Heart right ventricle (tissue), 16 donors: Measurements from ENCODE around the gene HSPA2. TPM values are rescaled to one million over a fixed set of nuclear protein-coding genes. Genes with fewer than 3 reads are reported as not detected.

Source experiments
- ATAC-seq, 8 donors: fragments of 200-7000 bp; cut with Tn5 transposase; one replicate each; pipeline ENCODE4 v1.9.1; 2020; ENCODE audit warnings: mild to moderate bottlenecking in 8 of 8, moderate library complexity in 8 of 8, moderate number of reproducible peaks in 1 of 8
- DNase-seq, 2 donors: peaks; one replicate each; pipeline ENCODE4 v3.0.0-alpha.2; 2020
- H3K27ac ChIP-seq, 10 donors: fragments of 200-600 bp; sonication (generic) in 2 of 10; one replicate each; pipeline versions ENCODE4 v1.5.0 to v1.8.0; 2020 to 2022; ENCODE audit warnings: mild to moderate bottlenecking in 3 of 10
- H3K27me3 ChIP-seq, 7 donors: fragments of 200-600 bp; one replicate each; pipeline ENCODE4 v1.8.0; 2021 to 2022; ENCODE audit warnings: mild to moderate bottlenecking in 2 of 7
- H3K36me3 ChIP-seq, 9 donors: fragments of 200-600 bp; sonication (generic) in 1 of 9; one replicate each; pipeline versions ENCODE4 v1.5.0 to v1.8.0; 2020 to 2022; ENCODE audit warnings: mild to moderate bottlenecking in 2 of 9
- H3K4me1 ChIP-seq, 9 donors: fragments of 200-600 bp; sonication (generic) in 1 of 9; one replicate each; pipeline versions ENCODE4 v1.5.0 to v1.8.0; 2020 to 2022; ENCODE audit warnings: mild to moderate bottlenecking in 4 of 9
- H3K4me3 ChIP-seq, 10 donors: fragments of 200-600 bp; sonication (generic) in 2 of 10; one replicate each; pipeline versions ENCODE4 v1.5.0 to v1.8.0; 2020 to 2022; ENCODE audit warnings: mild to moderate bottlenecking in 7 of 10, moderate library complexity in 2 of 10
- H3K9me3 ChIP-seq, 11 donors: fragments of 200-600 bp in 10 of 11; sonication (generic) in 2 of 11; one replicate each; pipeline versions ENCODE4 v1.5.0 to v1.8.0; 2013 to 2022; ENCODE audit warnings: mild to moderate bottlenecking in 2 of 11, control low read depth in 1 of 11, moderate library complexity in 1 of 11
- WGBS, 2 donors: extraction: QIAGEN DNeasy Blood & Tissue Kit; methylation state at CpG; one replicate each; pipeline ENCODE4 v1.1.7; 2013; ENCODE audit warnings: inconsistent platforms in 1 of 2; 5-methylcytosine and 5-hydroxymethylcytosine counted together
- intact Hi-C, 10 donors: fragments of 100-400 bp; cut with DNase I; formaldehyde crosslinking; loops; one replicate each; pipeline versions ENCODE4 v1.11.1 to v1.14.2; 2022
- polyA plus RNA-seq, 2 donors: library from polyadenylated mRNA; stranded (reverse); fragments of 200-250 nt; gene quantifications; one replicate each; pipeline ENCODE4 v1.2.3, GENCODE V29; 2013
- total RNA-seq, 10 donors: library from RNA; stranded (reverse); fragmentation: NEBNext Ultra II Directional in 3 of 10; extraction: Animal tissue kit (Norgen Biotek cat#: 25700) in 3 of 10; gene quantifications; one replicate each; pipeline versions ENCODE4 v1.2.1 to v1.2.4, GENCODE V29; 2021 to 2023
- TF ChIP-seq, protein P1 (sequence below), 9 donors: fragments of 200-600 bp; sonication (generic) in 2 of 9; IDR thresholded peaks; one replicate each; pipeline versions ENCODE4 v1.5.0 to v1.8.0; 2021 to 2022; ENCODE audit warnings: antibody characterized with exemption in 9 of 9, mild to moderate bottlenecking in 5 of 9, moderate library complexity in 1 of 9
- donor health status: Arrhythmogenic right ventricular cardiomyopathy.
- donor health status: ischemic (EF 13 %, LVEDD 7.1; RV severe dilation, severe dysfunction).
- donor health status: healthy with polysubstance abuse.
- donor health status: DM: no; HTN: yes; CAD: no.
- donor health status: DM: no; HTN: no; CAD: no.
- donor health status: ischemic (EF 25% LVEDD 6.9; RV normal size, moderate dysfunction).
- donor health status: ischemic (EF 25% LVEDD 5.7; RV mildly dilated, moderate dysfunction).
- donor health status: healthy.
- donor health status: DM: yes; HTN: yes; CAD: no.
- donor health status: Ischemic cardiomyopathy.
- donor health status: ischemic (EF 35%, LVEDD 5.7; RV mildly dilated, moderate dysfunction).
- donor health status: nonischemic (EF 11% LVEDD 7.7; RV severe dilation, severe dysfunction).
- donor health status: DM: yes; HTN: yes; CAD: no.
- donor health status: PGD.
- donor health status: ischemic (EF 29% LVEDD 5.4; RV normal size, mild dysfunction).
- donor health status: nonischemic (EF 23%, LVEDD 6.1; RV moderate dilation, normal function).

HSPA2 gene
- total and polyA plus RNA-seq, 12 donors = 2.6 to 77.6 (median 29.9) TPM

DNA sequence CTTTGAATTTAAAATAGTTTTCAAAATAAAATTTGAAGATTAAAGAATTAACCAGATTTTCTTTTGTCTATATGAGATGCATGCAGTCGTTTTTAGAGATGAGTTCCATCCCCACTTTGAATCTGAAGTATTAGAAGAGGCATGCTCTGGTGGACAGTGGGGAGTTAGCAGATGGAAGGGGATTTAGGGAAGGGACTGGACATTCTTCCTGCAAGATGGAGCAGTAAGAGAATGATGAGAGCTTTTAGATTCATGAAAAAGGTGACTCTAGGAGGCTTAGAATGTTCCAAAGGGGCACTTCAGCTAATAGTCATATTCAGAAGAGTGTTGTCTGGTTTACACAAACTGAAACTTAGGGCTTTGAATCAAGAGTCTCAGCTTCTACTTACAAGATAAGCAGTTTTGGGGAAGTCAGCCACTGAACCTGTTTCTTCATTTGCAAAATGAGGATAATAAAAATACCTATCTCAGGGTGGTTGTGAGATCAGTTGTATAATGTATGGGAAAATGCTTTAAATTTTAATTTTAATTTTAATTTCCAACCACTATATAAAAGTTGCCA, 32.2 kb upstream of the HSPA2 start:
- Histone ChIP-seq H3K27me3 (no peaks in the 10 kb centered on the region), H3K4me3 (no peak overlapping the region), H3K27ac (peak overlapping the region in 1 of 10 donors; percentile 100), H3K9me3 (no peaks in the 10 kb centered on the region), H3K36me3 (no peaks in the 10 kb centered on the region), H3K4me1 (peaks cover 9 to 77% (median 73%) of the 10 kb centered on the region in 9 donors)
- ATAC-seq = no peak
- intact Hi-C loops = loop anchor here in 1 of 10 donors (10.0 kb wide), 1 partner anchor 163 kb away; no protein-coding TSS in a partner anchor
- 23 to 27% methylated on average over 1 of the region's 1 CpG for WGBS, 2 donors
- DNase-seq = no peak
- TF ChIP-seq, protein P1, sequence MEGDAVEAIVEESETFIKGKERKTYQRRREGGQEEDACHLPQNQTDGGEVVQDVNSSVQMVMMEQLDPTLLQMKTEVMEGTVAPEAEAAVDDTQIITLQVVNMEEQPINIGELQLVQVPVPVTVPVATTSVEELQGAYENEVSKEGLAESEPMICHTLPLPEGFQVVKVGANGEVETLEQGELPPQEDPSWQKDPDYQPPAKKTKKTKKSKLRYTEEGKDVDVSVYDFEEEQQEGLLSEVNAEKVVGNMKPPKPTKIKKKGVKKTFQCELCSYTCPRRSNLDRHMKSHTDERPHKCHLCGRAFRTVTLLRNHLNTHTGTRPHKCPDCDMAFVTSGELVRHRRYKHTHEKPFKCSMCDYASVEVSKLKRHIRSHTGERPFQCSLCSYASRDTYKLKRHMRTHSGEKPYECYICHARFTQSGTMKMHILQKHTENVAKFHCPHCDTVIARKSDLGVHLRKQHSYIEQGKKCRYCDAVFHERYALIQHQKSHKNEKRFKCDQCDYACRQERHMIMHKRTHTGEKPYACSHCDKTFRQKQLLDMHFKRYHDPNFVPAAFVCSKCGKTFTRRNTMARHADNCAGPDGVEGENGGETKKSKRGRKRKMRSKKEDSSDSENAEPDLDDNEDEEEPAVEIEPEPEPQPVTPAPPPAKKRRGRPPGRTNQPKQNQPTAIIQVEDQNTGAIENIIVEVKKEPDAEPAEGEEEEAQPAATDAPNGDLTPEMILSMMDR (IDR thresholded peaks at IDR 0.05) = no peak

DNA sequence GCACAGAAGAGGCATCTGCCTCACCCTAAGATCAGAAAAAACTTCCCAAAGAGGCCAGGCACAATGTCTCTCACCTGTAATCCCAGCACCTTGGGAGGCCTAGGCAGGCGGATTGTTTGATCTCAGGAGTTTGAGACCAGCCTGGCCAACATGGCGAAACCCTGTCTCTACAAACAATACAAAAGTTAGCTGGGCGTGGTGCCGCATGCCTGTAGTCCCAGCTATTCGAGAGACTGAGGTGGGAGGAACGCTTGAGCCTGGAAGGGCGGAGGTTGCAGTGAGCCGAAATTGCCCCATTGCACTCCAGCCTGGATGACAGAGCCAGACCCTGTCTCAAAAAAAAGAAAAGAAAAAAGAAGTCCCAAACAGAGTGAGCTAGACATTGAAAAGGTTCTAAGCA, 31.5 kb upstream of the HSPA2 start:
- DNase-seq = no peak
- no peaks in the 10 kb centered on the region for H3K27me3 ChIP-seq
- peaks cover 9 to 81% (median 75%) of the 10 kb centered on the region in 9 donors for H3K4me1 ChIP-seq
- no peak for ATAC-seq
- H3K4me3 ChIP-seq = no peak overlapping the region
- no peaks in the 10 kb centered on the region for H3K9me3 ChIP-seq
- H3K36me3 ChIP-seq = no peaks in the 10 kb centered on the region
- TF ChIP-seq, protein P1 (IDR thresholded peaks at IDR 0.05) = no peak
- no peak overlapping the region for H3K27ac ChIP-seq
- WGBS, 2 donors = 86 to 88% methylated on average over 8 of the region's 8 CpGs
- intact Hi-C loops = loop anchor here in 1 of 10 donors (10.0 kb wide), 1 partner anchor 164 kb away; no protein-coding TSS in a partner anchor

DNA sequence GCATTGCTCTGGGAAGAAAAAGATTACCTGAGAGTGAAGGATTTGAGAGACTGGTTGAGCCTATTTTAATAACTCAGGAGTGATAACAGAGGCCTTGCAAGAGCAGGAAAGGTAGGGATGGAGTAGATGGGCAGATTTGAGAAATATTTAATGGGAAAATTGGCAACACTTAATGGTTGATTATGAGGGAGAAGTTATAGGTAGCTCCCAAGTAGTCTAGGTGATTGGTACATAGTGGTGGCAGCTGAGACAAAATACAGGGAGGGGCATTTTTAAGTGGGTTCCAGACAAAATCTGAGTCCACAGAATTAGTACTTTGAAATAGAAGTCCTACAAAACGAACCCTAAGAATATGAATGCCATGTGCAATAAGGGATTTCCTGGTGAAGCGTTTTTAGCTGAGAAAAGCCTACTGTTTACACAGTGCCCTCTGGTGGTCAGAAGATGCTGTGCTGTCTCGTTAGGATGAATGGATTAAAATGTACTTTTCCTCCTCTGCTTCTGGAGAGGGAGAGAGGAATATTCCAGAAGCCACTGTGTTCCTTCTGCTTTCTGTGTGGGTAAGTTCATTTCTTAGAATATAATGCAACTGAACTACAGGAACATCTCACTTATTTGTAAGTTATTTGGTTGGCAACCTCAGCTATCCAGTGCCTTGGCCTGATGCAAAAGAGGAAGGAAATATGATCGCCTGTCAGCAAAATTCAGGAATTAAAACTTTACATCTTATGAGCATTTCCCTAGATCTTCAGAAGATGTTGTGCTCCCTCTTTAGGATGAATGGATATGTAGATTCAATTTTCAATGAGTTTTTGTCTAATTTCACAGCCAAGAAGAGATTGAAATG, 29.5 kb upstream of the HSPA2 start:
- Histone ChIP-seq H3K4me1 (peaks cover 9 to 93% (median 77%) of the 10 kb centered on the region in 9 donors), H3K27ac (peak overlapping the region in 6 of 10 donors; percentile 1 to 57 (median 18)), H3K4me3 (no peak overlapping the region), H3K36me3 (no peaks in the 10 kb centered on the region), H3K27me3 (no peaks in the 10 kb centered on the region), H3K9me3 (no peaks in the 10 kb centered on the region)
- ATAC-seq (peak in 7 of 8 donors; percentile 36 to 80 (median 71)), DNase-seq (peak in 1 of 2 donors; percentile 69)
- intact Hi-C loops = loop anchor here in 4 of 10 donors (5.0 to 10.0 kb wide), 3 partner anchors 79 to 169 kb away; no protein-coding TSS in a partner anchor
- TF ChIP-seq, protein P1 (IDR thresholded peaks at IDR 0.05) = peak; percentile 73 to 92 (median 90)
- 16 to 20% methylated on average over 4 of the region's 4 CpGs for WGBS, 2 donors

DNA sequence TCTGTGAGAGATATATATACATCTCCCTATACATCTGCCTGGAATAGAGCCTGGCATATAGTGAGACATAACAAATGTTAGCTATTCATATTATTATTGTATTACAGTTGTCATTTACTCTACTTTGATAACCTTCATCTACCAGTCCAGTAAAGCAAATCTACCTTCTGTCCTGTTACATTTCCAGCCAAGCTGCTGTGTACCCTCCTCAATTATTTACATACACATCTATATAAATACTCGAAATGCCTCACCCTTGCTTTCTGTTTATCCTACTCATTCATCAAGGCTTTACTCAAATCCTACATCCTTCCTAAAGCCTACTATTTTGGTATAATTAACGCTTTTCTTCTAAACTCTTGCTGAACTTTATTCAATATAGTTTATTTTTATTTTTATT, 27.3 kb upstream of the HSPA2 start:
- H3K4me3 ChIP-seq = no peak overlapping the region
- H3K9me3 ChIP-seq = no peaks in the 10 kb centered on the region
- WGBS, 2 donors = 94% methylated on average over 2 of the region's 2 CpGs
- no peaks in the 10 kb centered on the region for H3K36me3 ChIP-seq
- ATAC-seq = no peak
- intact Hi-C loops = loop anchor here in 4 of 10 donors (5.0 to 10.0 kb wide), 3 partner anchors 81 to 171 kb away; no protein-coding TSS in a partner anchor
- H3K4me1 ChIP-seq = peaks cover 4 to 88% (median 63%) of the 10 kb centered on the region in 9 donors
- TF ChIP-seq, protein P1 (IDR thresholded peaks at IDR 0.05) = no peak
- no peak for DNase-seq
- no peaks in the 10 kb centered on the region for H3K27me3 ChIP-seq
- no peak overlapping the region for H3K27ac ChIP-seq
